Calu3 (cell line): Measurements from ENCODE around the gene AOC2. TPM values are rescaled to one million over a fixed set of nuclear protein-coding genes. Genes with fewer than 3 reads are reported as not detected.
A peak's percentile ranks its signal among the peaks of the same experiment; 100 is the strongest.

Experiments used
- BruUV-seq: library from RNA; stranded (reverse); fragments of 400-500 nt; replicated peaks from 2 replicates; lab custom pipeline; 2021; lab: Mats Ljungman, UMichigan
- CTCF ChIA-PET: fragments of 300-600 bp; sonication (Branson Sonifier 250); formaldehyde crosslinking; loops from one replicate; lab custom pipeline; 2022; ENCODE audit warnings: antibody characterized with exemption; lab: Charles Lee
- DNase-seq: peaks from one replicate; pipeline ENCODE4 v3.0.0; 2022
- H3K27ac Mint-ChIP-seq: one replicate; pipeline ENCODE4 v1.8.0; 2022; ENCODE audit warnings: mixed read lengths; ENCODE audit not compliant: unreplicated experiment
- H3K27me3 Mint-ChIP-seq: one replicate; pipeline ENCODE4 v1.8.0; 2022; ENCODE audit warnings: mixed read lengths; ENCODE audit not compliant: unreplicated experiment
- H3K36me3 Mint-ChIP-seq: one replicate; pipeline ENCODE4 v1.8.0; 2022; ENCODE audit warnings: mild to moderate bottlenecking, moderate library complexity, mixed read lengths; ENCODE audit not compliant: insufficient read depth, unreplicated experiment
- H3K4me1 Mint-ChIP-seq: one replicate; pipeline ENCODE4 v1.8.0; 2022; ENCODE audit warnings: mild to moderate bottlenecking, low read depth, mixed read lengths; ENCODE audit not compliant: unreplicated experiment
- H3K4me3 Mint-ChIP-seq: one replicate; pipeline ENCODE4 v1.8.0; 2022; ENCODE audit warnings: mild to moderate bottlenecking, low read depth, moderate library complexity, mixed read lengths; ENCODE audit not compliant: unreplicated experiment
- H3K9me3 Mint-ChIP-seq: one replicate; pipeline ENCODE4 v1.8.0; 2022; ENCODE audit warnings: low read depth, mixed read lengths; ENCODE audit not compliant: unreplicated experiment
- CTCF ChIP-seq: fragments of 200-600 bp; IDR thresholded peaks from one replicate; pipeline ENCODE4 v1.8.0; 2022; ENCODE audit warnings: antibody characterized with exemption; ENCODE audit not compliant: unreplicated experiment
- intact Hi-C: fragments of 100-400 bp; cut with micrococcal nuclease; formaldehyde crosslinking; loops from one replicate; pipeline ENCODE4 v1.10.0; 2022; ENCODE audit not compliant: unreplicated experiment
- total RNA-seq: library from RNA; stranded (reverse); gene quantifications from 2 replicates; pipeline ENCODE4 v1.2.3, GENCODE V29; 2022

Gene AOC2
- total RNA-seq, 1 experiment from 2014 or later = 10.5 TPM

- H3K36me3 Mint-ChIP-seq = peaks cover 57% of the 10 kb centered on the region
- no peaks in the 10 kb centered on the region for H3K9me3 Mint-ChIP-seq
- CTCF ChIA-PET = interaction anchor here (0.6 to 2.6 kb wide), 3 partner anchors 9 to 99 kb away, joined by 3 to 15 read pairs (median 8); partner anchors contain the start of gene BECN1
- peak; percentile 94 for DNase-seq
- peaks cover 7% of the 10 kb centered on the region for H3K27me3 Mint-ChIP-seq
- TF ChIP-seq CTCF = no peak
- intact Hi-C loops = no loop called here
- TSS peak; percentile 85 for BruUV-seq
- H3K4me3 Mint-ChIP-seq = peak within 1 kb of the TSS; percentile 88
- H3K27ac Mint-ChIP-seq = peak within 1 kb of the TSS; percentile 96
- H3K4me1 Mint-ChIP-seq = peaks cover 19% of the 10 kb centered on the region
These were observed 11.2 kb upstream of the AOC2 start, which contains the start of gene PSME3 for GRCh38 chr17:42832934-42833766. Gene PSME3, plus strand, starts transcription at chr17:42833397. Its CDS starts 235 bp downstream, at chr17:42833632.

GRCh38 chr17:42833767-42834422 is 10.5 kb upstream of the AOC2 start:
- H3K27ac Mint-ChIP-seq = peak overlapping the region; percentile 96
- peak overlapping the region; percentile 88 for H3K4me3 Mint-ChIP-seq
- intact Hi-C loops = no loop called here
- CTCF ChIA-PET = interaction anchor here (0.6 to 2.6 kb wide), 5 partner anchors 9 to 357 kb away, joined by 3 to 15 read pairs (median 4); partner anchors contain the start of gene BECN1
- no peak for DNase-seq
- H3K4me1 Mint-ChIP-seq = peaks cover 19% of the 10 kb centered on the region
- H3K36me3 Mint-ChIP-seq = peaks cover 64% of the 10 kb centered on the region
- no TSS peak for BruUV-seq
- no peaks in the 10 kb centered on the region for H3K9me3 Mint-ChIP-seq
- no peaks in the 10 kb centered on the region for H3K27me3 Mint-ChIP-seq
- no peak for TF ChIP-seq CTCF

- Mint-ChIP-seq H3K27ac (no peak overlapping the region), H3K4me3 (no peak overlapping the region), H3K9me3 (no peaks in the 10 kb centered on the region), H3K4me1 (peaks cover 19% of the 10 kb centered on the region), H3K36me3 (peaks cover 83% of the 10 kb centered on the region), H3K27me3 (no peaks in the 10 kb centered on the region)
- TF ChIP-seq CTCF = no peak
- no peak for DNase-seq
- BruUV-seq = no TSS peak
- CTCF ChIA-PET = interaction anchor here (0.7 kb wide), 2 partner anchors 336 to 1320 kb away, joined by 3 to 4 read pairs; no protein-coding TSS in a partner anchor
- intact Hi-C loops = no loop called here
These were observed 8.6 kb upstream of the AOC2 start for GRCh38 chr17:42835732-42836131.

GRCh38 chr17:42841975-42842685 is 2.2 kb upstream of the AOC2 start:
- TF ChIP-seq CTCF = no peak
- H3K4me1 Mint-ChIP-seq = peaks cover 8% of the 10 kb centered on the region
- intact Hi-C loops = loop anchor here (2.0 kb wide), 1 partner anchor 87 kb away; no protein-coding TSS in a partner anchor
- no peaks in the 10 kb centered on the region for H3K9me3 Mint-ChIP-seq
- BruUV-seq = TSS peak; percentile 3
- CTCF ChIA-PET = interaction anchor here (1.9 kb wide), 1 partner anchor 8 kb away, joined by 8 read pairs; the partner anchor contains the start of gene PSME3
- H3K4me3 Mint-ChIP-seq = no peak overlapping the region
- no peak overlapping the region for H3K27ac Mint-ChIP-seq
- no peak for DNase-seq
- no peaks in the 10 kb centered on the region for H3K27me3 Mint-ChIP-seq
- peaks cover 94% of the 10 kb centered on the region for H3K36me3 Mint-ChIP-seq
